Tibial nerve (tissue), 4 donors: ENCODE measurements around the gene CTNNA1. TPM values are rescaled to one million over a fixed set of nuclear protein-coding genes. Genes with fewer than 3 reads are reported as not detected.

Experiments used
- DNase-seq, 2 donors: peaks; one replicate each; pipeline ENCODE4 v3.0.0-alpha.2; 2019; ENCODE audit warnings: low spot score in 2 of 2
- H3K27ac ChIP-seq, 4 donors: fragments of 200-600 bp; sonication (generic) in 3 of 4; one replicate each; pipeline ENCODE4 v1.5.1; 2017 to 2019; ENCODE audit warnings: mild to moderate bottlenecking in 1 of 4
- H3K27me3 ChIP-seq, 2 donors: fragments of 200-600 bp; sonication (generic) in 1 of 2; one replicate each; pipeline versions ENCODE4 v1.5.1 to v1.6.0; 2017 to 2019
- H3K36me3 ChIP-seq, 3 donors: fragments of 200-600 bp; sonication (generic); one replicate each; pipeline ENCODE4 v1.5.1; 2018 to 2019
- H3K4me1 ChIP-seq, 4 donors: fragments of 200-600 bp; sonication (generic) in 3 of 4; one replicate each; pipeline ENCODE4 v1.5.1; 2017 to 2019
- H3K4me3 ChIP-seq, 4 donors: fragments of 200-600 bp; sonication (generic) in 3 of 4; one replicate each; pipeline ENCODE4 v1.5.1; 2017 to 2019; ENCODE audit warnings: mild to moderate bottlenecking in 1 of 4, moderate library complexity in 1 of 4
- H3K9me3 ChIP-seq, 4 donors: fragments of 200-600 bp; sonication (generic) in 3 of 4; one replicate each; pipeline ENCODE4 v1.5.1; 2017 to 2019
- EP300 ChIP-seq, 2 donors: sonication (generic); formaldehyde crosslinking; IDR thresholded peaks; one replicate each; pipeline ENCODE4 v1.6.1; 2017; ENCODE audit warnings: antibody characterized with exemption in 2 of 2, mild to moderate bottlenecking in 1 of 2
- POLR2A ChIP-seq, 2 donors: fragments of 450-650 bp; IDR thresholded peaks; one replicate each; pipeline ENCODE4 v1.6.1; 2017; ENCODE audit warnings: antibody characterized with exemption in 2 of 2, mild to moderate bottlenecking in 2 of 2, moderate library complexity in 2 of 2
- WGBS, 2 donors: methylation state at CpG; one replicate each; pipeline ENCODE4 v1.1.5; 2018; 5-methylcytosine and 5-hydroxymethylcytosine counted together
- total RNA-seq, 4 donors: library from RNA; depleted of rRNA; stranded (reverse); fragments of >200 nt; gene quantifications; one replicate each; pipeline ENCODE4 v1.1.0, GENCODE V29; 2016
- TF ChIP-seq, protein P1 (sequence below), 5 experiments: fragments of 200-600 bp in 3 of 5; fragments of 450-650 bp in 2 of 5; sonication (generic) in 3 of 5; IDR thresholded peaks; one replicate each; pipeline ENCODE4 v1.5.1; 2016 to 2019; ENCODE audit warnings: antibody characterized with exemption in 5 of 5, mild to moderate bottlenecking in 3 of 5, moderate library complexity in 2 of 5

The CTNNA1 gene
- total RNA-seq, 4 donors from 2014 or later: 292 to 447 (median 321) TPM

DNA sequence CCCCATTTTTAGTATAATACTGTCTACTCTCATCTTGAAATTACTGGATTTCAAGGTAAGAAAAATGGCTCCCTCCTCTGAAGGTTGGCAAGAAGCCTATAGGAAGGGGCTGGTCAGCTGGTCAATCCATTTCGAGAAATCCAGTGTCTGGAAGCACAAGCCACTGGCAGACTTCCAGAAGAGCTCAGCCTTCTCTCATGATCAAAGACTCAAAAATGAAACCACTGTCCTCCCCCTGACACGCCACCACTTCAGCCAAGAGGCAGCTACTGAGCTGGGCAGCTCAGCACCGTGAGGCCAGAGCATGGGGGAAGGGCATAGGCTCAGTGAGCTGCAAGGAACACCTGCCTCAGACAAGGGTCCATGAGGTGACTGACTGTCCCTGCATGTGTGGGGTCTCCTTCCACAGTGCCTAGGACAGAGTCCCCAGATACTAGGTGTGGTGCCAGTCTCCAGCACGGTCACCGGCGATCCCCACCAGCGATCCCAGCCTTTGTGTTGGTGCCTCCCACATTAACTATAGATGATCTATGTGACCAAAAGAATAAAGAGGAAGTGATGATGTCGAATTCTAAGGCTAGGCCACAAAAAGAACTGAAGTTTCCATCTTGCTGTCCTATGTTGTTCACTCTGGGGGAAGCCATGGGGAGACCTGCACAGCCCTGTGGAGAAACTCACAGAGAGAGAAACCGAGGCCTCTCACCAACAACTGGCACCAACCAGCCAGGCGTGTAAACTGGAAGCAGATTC is 222.0 kb downstream of the CTNNA1 start:
- Histone ChIP-seq H3K9me3 (no peaks in the 10 kb centered on the region), H3K27ac (peak overlapping the region; percentile 37 to 83 (median 64)), H3K4me1 (peaks cover 0 to 36% (median 18%) of the 10 kb centered on the region in 4 donors), H3K27me3 (no peaks in the 10 kb centered on the region), H3K36me3 (no peaks in the 10 kb centered on the region), H3K4me3 (no peak overlapping the region)
- peak in 1 of 2 donors; percentile 50 for DNase-seq
- TF ChIP-seq, protein P1, sequence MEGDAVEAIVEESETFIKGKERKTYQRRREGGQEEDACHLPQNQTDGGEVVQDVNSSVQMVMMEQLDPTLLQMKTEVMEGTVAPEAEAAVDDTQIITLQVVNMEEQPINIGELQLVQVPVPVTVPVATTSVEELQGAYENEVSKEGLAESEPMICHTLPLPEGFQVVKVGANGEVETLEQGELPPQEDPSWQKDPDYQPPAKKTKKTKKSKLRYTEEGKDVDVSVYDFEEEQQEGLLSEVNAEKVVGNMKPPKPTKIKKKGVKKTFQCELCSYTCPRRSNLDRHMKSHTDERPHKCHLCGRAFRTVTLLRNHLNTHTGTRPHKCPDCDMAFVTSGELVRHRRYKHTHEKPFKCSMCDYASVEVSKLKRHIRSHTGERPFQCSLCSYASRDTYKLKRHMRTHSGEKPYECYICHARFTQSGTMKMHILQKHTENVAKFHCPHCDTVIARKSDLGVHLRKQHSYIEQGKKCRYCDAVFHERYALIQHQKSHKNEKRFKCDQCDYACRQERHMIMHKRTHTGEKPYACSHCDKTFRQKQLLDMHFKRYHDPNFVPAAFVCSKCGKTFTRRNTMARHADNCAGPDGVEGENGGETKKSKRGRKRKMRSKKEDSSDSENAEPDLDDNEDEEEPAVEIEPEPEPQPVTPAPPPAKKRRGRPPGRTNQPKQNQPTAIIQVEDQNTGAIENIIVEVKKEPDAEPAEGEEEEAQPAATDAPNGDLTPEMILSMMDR (IDR thresholded peaks at IDR 0.05): no peak
- TF ChIP-seq EP300 (IDR thresholded peaks at IDR 0.05) (no peak), POLR2A (IDR thresholded peaks at IDR 0.05) (no peak)
- WGBS, 2 donors: 63 to 68% methylated on average over 10 of the region's 10 CpGs

- H3K27ac ChIP-seq: peak overlapping the region in 2 of 4 donors; percentile 33 to 76
These were observed 224.9 kb downstream of the CTNNA1 start for GRCh38 chr5:138978080-138978479.

DNA sequence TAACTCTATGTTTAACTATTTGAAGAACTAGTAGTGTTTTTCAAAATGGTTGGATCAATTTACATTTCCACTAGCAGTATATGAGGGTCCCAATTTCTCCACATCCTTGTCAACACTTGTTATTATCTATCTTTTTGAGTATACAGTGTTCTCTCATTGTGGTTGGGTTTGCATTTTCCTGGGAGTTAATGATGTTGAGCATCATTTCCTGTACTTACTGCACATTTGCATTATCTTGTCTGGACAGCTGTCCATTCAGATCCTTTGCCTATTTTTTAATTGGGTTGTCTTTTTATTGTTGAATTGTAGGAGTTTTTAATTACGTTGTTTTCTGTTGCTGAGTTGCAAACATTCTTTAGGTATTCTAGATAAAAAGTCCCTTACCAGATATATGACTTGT is 225.4 kb downstream of the CTNNA1 start:
- peak overlapping the region in 2 of 4 donors; percentile 33 to 76 for H3K27ac ChIP-seq
- DNase-seq: no peak
- 97 to 98% methylated on average over 1 of the region's 1 CpG for WGBS, 2 donors

More at GRCh38 chr5:138978080-138978479, 224.9 kb downstream of the CTNNA1 start:
- no peak for DNase-seq
- TF ChIP-seq POLR2A (IDR thresholded peaks at IDR 0.05) (no peak), EP300 (IDR thresholded peaks at IDR 0.05) (no peak)
- TF ChIP-seq, protein P1 (IDR thresholded peaks at IDR 0.05): no peak
- H3K4me3 ChIP-seq: no peak overlapping the region
- no peaks in the 10 kb centered on the region for H3K36me3 ChIP-seq
- no peaks in the 10 kb centered on the region for H3K27me3 ChIP-seq
- H3K4me1 ChIP-seq: peaks cover 0 to 28% (median 18%) of the 10 kb centered on the region in 4 donors
- WGBS, 2 donors: 25 to 52% methylated on average over 1 of the region's 1 CpG
- H3K9me3 ChIP-seq: no peaks in the 10 kb centered on the region

DNA sequence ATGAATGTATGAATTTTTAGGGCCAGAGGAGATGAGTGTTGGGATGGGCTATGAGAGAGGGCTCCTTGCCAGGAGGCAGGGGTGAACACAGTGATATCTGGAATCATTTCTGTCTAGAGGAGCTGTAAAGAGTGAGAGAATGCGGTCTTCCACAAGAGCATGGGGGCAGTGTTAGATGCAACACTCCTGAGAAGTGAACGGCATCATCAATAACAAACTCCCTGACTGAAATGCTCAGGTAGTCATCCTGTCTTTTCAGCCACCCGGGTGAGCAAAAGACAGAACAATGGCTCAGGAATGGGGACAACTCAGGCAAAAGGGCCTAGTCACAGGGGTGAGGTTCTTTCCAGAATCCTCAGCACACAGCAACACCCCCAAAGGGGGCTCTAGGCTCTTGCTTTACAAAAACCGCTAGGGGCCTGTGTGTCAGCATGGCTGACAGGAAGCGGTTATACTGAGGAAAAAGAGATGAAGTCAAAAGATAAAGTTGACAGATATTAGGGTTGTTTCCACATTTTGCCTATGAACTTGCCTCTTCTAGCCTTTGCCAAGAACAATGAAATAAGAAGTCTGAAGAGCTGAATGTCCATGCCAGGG is 226.6 kb downstream of the CTNNA1 start:
- no peak for DNase-seq
- TF ChIP-seq POLR2A (IDR thresholded peaks at IDR 0.05) (no peak), EP300 (IDR thresholded peaks at IDR 0.05) (no peak)
- TF ChIP-seq, protein P1 (IDR thresholded peaks at IDR 0.05): no peak
- H3K27me3 ChIP-seq: no peaks in the 10 kb centered on the region

More for the DNA sequence above, 225.4 kb downstream of the CTNNA1 start:
- no peak overlapping the region for H3K4me3 ChIP-seq
- no peaks in the 10 kb centered on the region for H3K36me3 ChIP-seq
- TF ChIP-seq EP300 (IDR thresholded peaks at IDR 0.05): no peak
- TF ChIP-seq, protein P1 (IDR thresholded peaks at IDR 0.05): no peak
- TF ChIP-seq POLR2A (IDR thresholded peaks at IDR 0.05): no peak
- H3K27me3 ChIP-seq: no peaks in the 10 kb centered on the region
- peaks cover 0 to 25% (median 16%) of the 10 kb centered on the region in 4 donors for H3K4me1 ChIP-seq
- H3K9me3 ChIP-seq: no peaks in the 10 kb centered on the region

DNA sequence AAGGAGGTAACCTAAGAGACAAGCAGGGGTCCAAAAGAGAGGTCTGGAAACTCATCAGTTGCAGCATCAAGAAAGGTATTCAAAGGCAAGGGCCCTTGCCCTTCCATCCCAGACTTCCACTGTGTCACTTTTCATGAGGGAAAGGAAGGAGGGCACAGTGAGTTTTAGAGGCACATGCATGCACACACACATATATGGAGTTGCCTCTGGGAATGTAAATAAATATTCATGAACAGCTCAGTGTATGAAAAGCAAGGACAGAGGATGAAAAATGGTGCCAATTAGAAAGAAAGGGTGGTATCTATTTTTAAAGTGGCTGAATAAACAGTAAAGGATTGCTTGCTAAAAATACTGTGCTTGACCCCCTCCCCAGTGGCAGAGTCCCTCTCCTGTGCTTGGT is 227.2 kb downstream of the CTNNA1 start:
- Histone ChIP-seq H3K27ac (no peak overlapping the region), H3K9me3 (no peaks in the 10 kb centered on the region), H3K4me3 (no peak overlapping the region), H3K36me3 (peaks cover 0 to 4% (median 0%) of the 10 kb centered on the region in 3 donors), H3K27me3 (no peaks in the 10 kb centered on the region), H3K4me1 (peaks cover 0 to 7% (median 3%) of the 10 kb centered on the region in 4 donors)
- no peak for DNase-seq
- no peak for TF ChIP-seq EP300 (IDR thresholded peaks at IDR 0.05)
- TF ChIP-seq, protein P1 (IDR thresholded peaks at IDR 0.05): no peak
- TF ChIP-seq POLR2A (IDR thresholded peaks at IDR 0.05): no peak

More for the DNA sequence above, 226.6 kb downstream of the CTNNA1 start:
- Histone ChIP-seq H3K4me3 (no peak overlapping the region), H3K27ac (no peak overlapping the region), H3K4me1 (peaks cover 0 to 13% (median 6%) of the 10 kb centered on the region in 4 donors), H3K36me3 (no peaks in the 10 kb centered on the region), H3K9me3 (no peaks in the 10 kb centered on the region)
- WGBS, 2 donors: 80 to 84% methylated on average over 5 of the region's 5 CpGs
